Liver (tissue), 9 donors: ENCODE results near the gene SLC12A7. TPM values are rescaled to one million over a fixed set of nuclear protein-coding genes. Genes with fewer than 3 reads are reported as not detected.
"Not testable (repeated sequence)": the region's sequence is repeated elsewhere in the genome, so short reads cannot be mapped to it uniquely, and the experiment has no call there.

Experiments used
- DNase-seq: peaks from one replicate; pipeline ENCODE4 v3.0.0-alpha.2; 2017; ENCODE audit warnings: low spot score
- H3K27ac ChIP-seq, 2 donors: one replicate each; pipeline ENCODE4 v1.7.0; 2013; ENCODE audit warnings: inconsistent platforms in 2 of 2, low read length in 2 of 2, control low read depth in 1 of 2, low read depth in 1 of 2, mild to moderate bottlenecking in 1 of 2
- H3K27me3 ChIP-seq, 4 donors: one replicate each; pipeline versions ENCODE4 v1.6.1 to v1.7.0; 2013; ENCODE audit warnings: low read length in 3 of 4, inconsistent platforms in 1 of 4, mild to moderate bottlenecking in 1 of 4, moderate library complexity in 1 of 4; ENCODE audit not compliant: control insufficient read depth in 4 of 4, insufficient read depth in 4 of 4
- H3K36me3 ChIP-seq, 4 donors: one replicate each; pipeline versions ENCODE4 v1.6.1 to v1.7.0; 2013; ENCODE audit warnings: low read length in 3 of 4, mild to moderate bottlenecking in 3 of 4, low read depth in 1 of 4, moderate library complexity in 1 of 4; ENCODE audit not compliant: control insufficient read depth in 4 of 4, insufficient read depth in 3 of 4
- H3K4me1 ChIP-seq, 4 donors: one replicate each; pipeline versions ENCODE4 v1.6.1 to v1.7.0; 2013; ENCODE audit warnings: low read length in 3 of 4, mild to moderate bottlenecking in 3 of 4, moderate library complexity in 1 of 4; ENCODE audit not compliant: control insufficient read depth in 4 of 4, insufficient read depth in 4 of 4
- H3K4me3 ChIP-seq, 3 donors: one replicate each; pipeline versions ENCODE4 v1.6.1 to v1.7.0; 2013; ENCODE audit warnings: low read length in 3 of 3, control low read depth in 1 of 3, low read depth in 1 of 3, mild to moderate bottlenecking in 1 of 3
- H3K9ac ChIP-seq, 2 donors: one replicate each; pipeline ENCODE4 v1.7.0; 2013; ENCODE audit warnings: low read length in 2 of 2, mild to moderate bottlenecking in 2 of 2, moderate library complexity in 2 of 2, control low read depth in 1 of 2, low read depth in 1 of 2
- H3K9me3 ChIP-seq, 4 donors: one replicate each; pipeline versions ENCODE4 v1.6.1 to v1.7.0; 2013; ENCODE audit warnings: low read length in 3 of 4; ENCODE audit not compliant: control insufficient read depth in 4 of 4
- CTCF ChIP-seq: fragments of 150-350 bp; IDR thresholded peaks from 2 replicates; pipeline ENCODE4 v1.5.1; 2017; ENCODE audit warnings: improper control_type of control experiment, low read depth, low read length; ENCODE audit not compliant: missing input control
- EGR1 ChIP-seq, 2 donors: IDR thresholded peaks; 2 replicates each; pipeline ENCODE4 v1.6.1; 2016 to 2018; ENCODE audit warnings: antibody characterized with exemption in 2 of 2, low read depth in 2 of 2
- FOXA1 ChIP-seq: IDR thresholded peaks from 2 replicates; pipeline ENCODE4 v1.6.1; 2016; ENCODE audit warnings: antibody characterized with exemption
- GABPA ChIP-seq, 2 donors: IDR thresholded peaks in 1 of 2; conservative IDR thresholded peaks in 1 of 2; 2 replicates each; pipeline ENCODE4 v1.6.1; 2016; ENCODE audit warnings: antibody characterized with exemption in 2 of 2, mild to moderate bottlenecking in 1 of 2, moderate library complexity in 1 of 2
- HNF4A ChIP-seq, 2 donors: conservative IDR thresholded peaks; 2 replicates each; pipeline ENCODE4 v1.6.1; 2016; ENCODE audit warnings: antibody characterized with exemption in 2 of 2, mild to moderate bottlenecking in 2 of 2
- HNF4G ChIP-seq: IDR thresholded peaks from 2 replicates; pipeline ENCODE4 v1.6.1; 2016; ENCODE audit warnings: antibody characterized with exemption
- JUND ChIP-seq, 2 donors: IDR thresholded peaks; 2 replicates each; pipeline ENCODE4 v1.6.1; 2016; ENCODE audit warnings: antibody characterized with exemption in 2 of 2
- RXRA ChIP-seq, 2 donors: IDR thresholded peaks; 2 replicates each; pipeline ENCODE4 v1.6.1; 2017 to 2018; ENCODE audit warnings: antibody characterized with exemption in 2 of 2, mild to moderate bottlenecking in 1 of 2
- YY1 ChIP-seq: IDR thresholded peaks from 2 replicates; pipeline ENCODE4 v1.6.1; 2016; ENCODE audit warnings: antibody characterized with exemption, mild to moderate bottlenecking
- WGBS: extraction: QIAGEN DNeasy Blood & Tissue Kit; methylation state at CpG from one replicate; pipeline ENCODE4 v1.1.7; 2013; 5-methylcytosine and 5-hydroxymethylcytosine counted together
- polyA plus RNA-seq, 2 donors: library from polyadenylated mRNA; stranded (reverse) in 1 of 2; unstranded in 1 of 2; fragments of 200-250 nt in 1 of 2; fragments of >200 nt in 1 of 2; fragmentation: Nextera tagmentation in 1 of 2; extraction: Ambion mirVana in 1 of 2; gene quantifications; one replicate each; pipeline versions ENCODE4 v1.2.1 to v1.2.3, GENCODE V29; 2013 to 2015
- total RNA-seq, 2 donors: library from RNA; depleted of rRNA; stranded (reverse); fragments of >200 nt; gene quantifications; one replicate each; pipeline ENCODE4 v1.2.3, GENCODE V29; 2014
- TF ChIP-seq, protein P1 (sequence below): IDR thresholded peaks from 2 replicates; pipeline ENCODE4 v1.6.1; 2016; ENCODE audit warnings: antibody characterized with exemption
- donor health status: healthy.
- donor health status: healthy.
- donor health status: healthy.
- donor health status: healthy.
- donor health status: healthy.

Gene SLC12A7
- total and polyA plus RNA-seq, 4 donors = 12.3 to 64.2 (median 28.9) TPM

DNA sequence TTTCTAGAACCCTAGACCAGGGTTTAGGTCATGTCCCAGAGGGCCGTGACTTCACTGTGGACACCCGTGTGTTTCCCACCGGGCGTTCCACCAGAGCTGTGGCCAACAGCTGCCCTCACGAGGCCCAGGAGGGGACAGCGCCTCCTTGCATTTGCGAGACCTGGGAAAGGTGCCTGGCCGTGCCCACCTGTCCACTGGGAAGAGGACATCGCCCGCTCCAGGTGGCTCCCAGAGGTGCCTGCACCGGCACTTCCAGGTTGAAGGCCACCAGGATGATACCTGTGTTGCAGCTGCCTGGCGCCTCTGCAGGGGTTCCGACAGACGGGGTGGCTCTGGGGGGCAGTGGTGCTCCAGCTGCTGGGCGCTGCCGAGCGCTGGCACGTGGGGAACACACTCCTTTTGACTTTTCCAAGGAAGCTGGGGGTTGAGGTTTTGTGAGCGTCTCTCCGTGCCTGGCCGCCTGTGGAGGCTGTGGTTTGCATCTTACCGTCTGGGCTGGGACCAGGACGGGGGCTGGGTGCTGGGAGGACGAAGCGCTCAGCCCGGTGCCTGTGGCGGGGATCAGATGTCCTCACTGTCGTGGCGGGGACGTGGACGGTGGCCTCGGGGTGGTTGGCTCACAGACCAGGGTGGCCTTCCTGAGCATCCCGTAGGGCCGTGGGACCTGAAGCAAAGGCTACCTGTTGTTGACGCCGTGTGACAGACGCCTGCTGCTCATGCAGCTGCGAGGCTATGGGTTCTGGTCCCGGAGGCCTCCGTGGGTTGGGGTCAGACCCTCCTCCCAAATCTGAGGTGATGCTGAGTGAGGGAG is 84.0 kb downstream of the SLC12A7 start (continued):
- TF ChIP-seq, protein P1, sequence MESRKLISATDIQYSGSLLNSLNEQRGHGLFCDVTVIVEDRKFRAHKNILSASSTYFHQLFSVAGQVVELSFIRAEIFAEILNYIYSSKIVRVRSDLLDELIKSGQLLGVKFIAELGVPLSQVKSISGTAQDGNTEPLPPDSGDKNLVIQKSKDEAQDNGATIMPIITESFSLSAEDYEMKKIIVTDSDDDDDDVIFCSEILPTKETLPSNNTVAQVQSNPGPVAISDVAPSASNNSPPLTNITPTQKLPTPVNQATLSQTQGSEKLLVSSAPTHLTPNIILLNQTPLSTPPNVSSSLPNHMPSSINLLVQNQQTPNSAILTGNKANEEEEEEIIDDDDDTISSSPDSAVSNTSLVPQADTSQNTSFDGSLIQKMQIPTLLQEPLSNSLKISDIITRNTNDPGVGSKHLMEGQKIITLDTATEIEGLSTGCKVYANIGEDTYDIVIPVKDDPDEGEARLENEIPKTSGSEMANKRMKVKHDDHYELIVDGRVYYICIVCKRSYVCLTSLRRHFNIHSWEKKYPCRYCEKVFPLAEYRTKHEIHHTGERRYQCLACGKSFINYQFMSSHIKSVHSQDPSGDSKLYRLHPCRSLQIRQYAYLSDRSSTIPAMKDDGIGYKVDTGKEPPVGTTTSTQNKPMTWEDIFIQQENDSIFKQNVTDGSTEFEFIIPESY = no peak

- Histone ChIP-seq H3K36me3 (no peaks in the 10 kb centered on the region), H3K9ac (no peak overlapping the region), H3K4me3 (no peak overlapping the region), H3K9me3 (no peaks in the 10 kb centered on the region), H3K27me3 (no peaks in the 10 kb centered on the region), H3K4me1 (no peaks in the 10 kb centered on the region), H3K27ac (no peak overlapping the region)
- no peak for TF ChIP-seq YY1
- TF ChIP-seq EGR1 (IDR thresholded peaks at IDR 0.05; ENCODE audit: low read depth in 2 of 2) = no peak
- no peak for TF ChIP-seq CTCF
- TF ChIP-seq RXRA (IDR thresholded peaks at IDR 0.05) = no peak
- TF ChIP-seq GABPA (IDR thresholded peaks at IDR 0.05 in 1 of 2, conservative IDR thresholded peaks at IDR 0.05 in 1 of 2) = no peak
- no peak for TF ChIP-seq JUND (IDR thresholded peaks at IDR 0.05)
- TF ChIP-seq HNF4A (conservative IDR thresholded peaks at IDR 0.05) = no peak
- TF ChIP-seq FOXA1 = no peak
- TF ChIP-seq HNF4G = no peak
- 84% methylated on average over 29 of the region's 29 CpGs for WGBS
- DNase-seq = no peak
These were observed 84.9 kb downstream of the SLC12A7 start for GRCh38 chr5:1026700-1027621.

DNA sequence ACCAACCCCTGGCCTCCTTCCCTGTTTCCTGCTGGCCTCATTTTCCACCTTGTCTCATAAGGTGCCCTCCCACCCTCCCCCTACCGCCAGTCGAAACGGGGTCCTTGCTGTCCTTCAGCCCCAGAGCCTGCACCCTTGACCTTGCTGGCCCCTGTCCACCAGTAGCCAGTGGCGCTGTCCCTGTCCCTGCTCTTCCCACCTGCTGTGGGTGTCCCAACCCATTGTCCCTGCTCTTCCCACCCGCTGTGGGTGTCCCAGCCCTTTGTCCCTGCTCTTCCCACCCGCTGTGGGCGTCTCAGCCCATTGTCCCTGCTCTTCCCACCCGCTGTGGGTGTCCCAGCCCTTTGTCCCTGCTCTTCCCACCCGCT is 89.9 kb downstream of the SLC12A7 start:
- H3K36me3 ChIP-seq, H3K4me3 ChIP-seq, H3K9me3 ChIP-seq, DNase-seq, H3K27ac ChIP-seq, H3K9ac ChIP-seq, H3K4me1 ChIP-seq, H3K27me3 ChIP-seq: not testable (repeated sequence)
- 70% methylated on average over 9 of the region's 9 CpGs for WGBS
